Medulla oblongata (tissue), 1 donor: ENCODE measurements around the gene PRR12.

ENCODE experiments used
- DNase-seq: peaks from one replicate; pipeline ENCODE4 v3.0.0-alpha.2; 2015; ENCODE audit errors: extremely low spot score

PRR12 gene, protein sequence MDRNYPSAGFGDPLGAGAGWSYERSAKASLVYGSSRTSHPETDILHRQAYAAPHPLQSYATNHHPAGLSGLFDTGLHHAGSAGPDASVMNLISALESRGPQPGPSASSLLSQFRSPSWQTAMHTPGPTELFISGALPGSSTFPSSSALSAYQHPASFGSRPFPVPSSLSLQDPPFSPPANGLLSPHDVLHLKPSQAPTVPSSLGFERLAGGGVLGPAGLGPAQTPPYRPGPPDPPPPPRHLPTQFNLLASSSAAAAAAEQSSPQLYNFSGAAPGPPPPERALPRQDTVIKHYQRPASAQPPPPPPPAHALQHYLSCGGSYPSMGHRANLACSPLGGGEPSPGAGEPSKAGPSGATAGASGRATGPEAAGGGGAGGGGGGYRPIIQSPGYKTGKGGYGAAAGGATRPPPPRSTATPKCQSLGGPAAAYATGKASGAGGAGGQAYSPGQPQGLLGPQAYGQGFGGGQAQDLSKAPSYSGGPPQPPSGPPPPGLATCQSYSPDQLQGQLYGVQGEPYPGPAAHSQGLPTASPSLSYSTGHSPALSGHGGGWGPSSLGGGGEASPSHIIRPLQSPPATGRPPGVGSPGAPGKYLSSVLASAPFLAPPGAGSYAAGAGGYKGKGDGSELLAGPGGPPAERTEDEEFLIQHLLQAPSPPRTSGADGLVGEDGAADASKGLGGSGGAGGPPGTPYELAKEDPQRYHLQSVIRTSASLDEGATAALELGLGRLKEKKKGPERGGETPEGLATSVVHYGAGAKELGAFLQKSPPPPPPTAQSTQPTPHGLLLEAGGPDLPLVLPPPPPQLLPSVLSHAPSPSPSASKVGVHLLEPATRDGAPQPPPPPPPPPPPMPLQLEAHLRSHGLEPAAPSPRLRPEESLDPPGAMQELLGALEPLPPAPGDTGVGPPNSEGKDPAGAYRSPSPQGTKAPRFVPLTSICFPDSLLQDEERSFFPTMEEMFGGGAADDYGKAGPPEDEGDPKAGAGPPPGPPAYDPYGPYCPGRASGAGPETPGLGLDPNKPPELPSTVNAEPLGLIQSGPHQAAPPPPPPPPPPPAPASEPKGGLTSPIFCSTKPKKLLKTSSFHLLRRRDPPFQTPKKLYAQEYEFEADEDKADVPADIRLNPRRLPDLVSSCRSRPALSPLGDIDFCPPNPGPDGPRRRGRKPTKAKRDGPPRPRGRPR (N-terminal part only)

DNA sequence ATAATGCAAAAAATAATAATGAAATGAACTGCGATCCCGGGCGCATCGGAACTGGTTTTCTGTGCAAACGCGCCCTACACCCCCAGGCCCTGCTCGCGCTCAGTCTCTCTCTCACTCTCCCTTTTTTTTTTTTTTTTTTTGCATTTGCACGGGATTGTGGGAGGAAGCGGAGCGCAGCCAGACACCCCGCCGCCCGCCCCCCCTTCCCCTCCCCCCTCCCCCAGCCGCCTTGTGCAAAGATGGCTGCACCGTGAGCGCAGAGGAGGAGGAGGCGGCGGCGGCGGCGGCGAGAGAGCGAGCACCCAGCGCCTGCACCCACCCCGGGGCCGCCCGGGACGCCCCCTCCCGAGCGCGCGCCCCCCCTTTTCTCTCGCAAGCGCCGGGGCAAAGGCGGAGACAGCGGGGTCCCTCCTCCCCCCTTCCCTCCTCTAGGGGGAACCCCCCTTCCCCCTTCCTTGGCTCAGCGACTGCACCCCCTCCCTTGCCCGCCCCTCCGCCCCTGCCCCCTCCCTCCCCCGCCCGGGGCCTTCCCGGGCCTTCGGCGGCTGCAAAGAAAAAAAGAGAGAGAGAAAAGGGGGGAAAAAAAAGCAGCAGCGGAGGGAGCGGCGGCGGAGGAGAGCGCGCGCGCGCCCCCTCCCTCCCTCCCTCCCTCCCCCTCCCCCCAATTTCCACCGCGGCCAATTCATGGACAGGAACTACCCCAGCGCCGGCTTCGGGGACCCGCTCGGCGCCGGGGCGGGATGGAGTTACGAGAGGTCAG is at the start of gene PRR12:
Gene PRR12 (plus strand): TSS at position 212 of the 760 bp plus-strand sequence. CDS start 473 bp downstream, at position 685.
- DNase-seq = peak; percentile 67

DNA sequence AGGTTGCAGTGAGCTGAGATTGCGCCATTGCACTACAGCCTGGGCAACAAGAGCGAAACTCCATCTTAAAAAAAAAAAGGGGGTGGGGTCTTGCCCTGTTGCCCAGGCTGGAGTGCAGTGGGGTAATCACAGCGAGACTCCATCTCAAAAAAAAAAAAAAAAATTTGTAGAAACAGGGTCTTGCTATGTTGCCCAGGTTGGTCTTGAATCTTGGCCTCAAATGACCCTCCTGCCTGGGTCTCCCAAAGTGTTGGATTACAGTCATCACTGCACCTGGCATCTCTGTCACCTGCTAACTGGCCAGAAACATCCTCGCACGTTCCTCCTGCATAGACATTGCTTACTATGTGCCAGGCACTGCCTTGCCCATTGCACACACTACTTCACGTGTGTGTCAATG is 49.1 kb upstream of the PRR12 start:
- DNase-seq = no peak

DNA sequence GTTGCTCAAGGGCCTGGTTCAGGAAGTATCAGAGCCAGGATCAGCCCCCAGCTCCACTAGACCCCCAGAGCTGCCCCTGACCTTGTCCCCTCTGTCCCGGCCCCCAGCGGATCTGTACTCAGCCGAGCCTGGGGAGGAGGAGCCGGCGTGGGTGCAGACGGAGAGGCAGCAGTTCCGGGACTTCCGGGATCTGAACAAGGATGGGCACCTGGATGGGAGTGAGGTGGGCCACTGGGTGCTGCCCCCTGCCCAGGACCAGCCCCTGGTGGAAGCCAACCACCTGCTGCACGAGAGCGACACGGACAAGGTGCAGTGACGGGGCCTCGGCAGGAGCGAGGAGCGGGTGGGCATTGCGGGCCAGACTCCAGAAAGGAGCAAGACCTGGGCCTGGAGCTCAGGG is 48.5 kb upstream of the PRR12 start:
- no peak for DNase-seq

DNA sequence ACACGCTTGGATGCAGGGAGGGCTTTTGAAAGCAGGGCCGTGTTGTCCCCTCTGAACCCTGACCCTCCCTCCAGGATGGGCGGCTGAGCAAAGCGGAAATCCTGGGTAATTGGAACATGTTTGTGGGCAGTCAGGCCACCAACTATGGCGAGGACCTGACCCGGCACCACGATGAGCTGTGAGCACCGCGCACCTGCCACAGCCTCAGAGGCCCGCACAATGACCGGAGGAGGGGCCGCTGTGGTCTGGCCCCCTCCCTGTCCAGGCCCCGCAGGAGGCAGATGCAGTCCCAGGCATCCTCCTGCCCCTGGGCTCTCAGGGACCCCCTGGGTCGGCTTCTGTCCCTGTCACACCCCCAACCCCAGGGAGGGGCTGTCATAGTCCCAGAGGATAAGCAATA is 48.0 kb upstream of the PRR12 start:
- DNase-seq = no peak

DNA sequence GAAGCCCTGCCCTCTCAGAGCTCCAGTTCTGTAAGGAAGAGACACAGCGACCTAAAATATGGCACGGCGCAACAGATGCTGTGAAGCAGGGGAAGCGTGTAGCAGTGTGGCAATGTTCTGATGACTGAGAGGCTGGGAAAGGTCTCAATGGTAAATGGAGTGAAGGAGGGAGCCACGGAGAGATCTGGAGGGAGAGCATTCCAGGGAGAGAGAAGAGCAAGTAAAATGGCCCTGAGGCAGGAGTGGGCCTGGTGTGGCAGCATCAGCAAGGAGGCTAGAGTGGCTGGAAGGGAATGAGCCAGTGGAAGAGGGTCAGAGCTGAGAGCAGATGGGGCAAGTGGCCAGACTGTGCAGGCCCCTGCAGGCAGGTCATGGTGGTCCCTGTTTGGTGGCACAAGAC is 46.8 kb upstream of the PRR12 start:
- no peak for DNase-seq

- DNase-seq = peak; percentile 97
These were observed 44.0 kb upstream of the PRR12 start for GRCh38 chr19:49546825-49547565.

GRCh38 chr19:49549045-49549444 is 41.9 kb upstream of the PRR12 start:
- DNase-seq = no peak

- peak; percentile 57 for DNase-seq
These were observed 39.5 kb upstream of the PRR12 start for GRCh38 chr19:49551531-49551930.

- DNase-seq = peak; percentile 67
These were observed 38.2 kb upstream of the PRR12 start for GRCh38 chr19:49552749-49553148.

DNA sequence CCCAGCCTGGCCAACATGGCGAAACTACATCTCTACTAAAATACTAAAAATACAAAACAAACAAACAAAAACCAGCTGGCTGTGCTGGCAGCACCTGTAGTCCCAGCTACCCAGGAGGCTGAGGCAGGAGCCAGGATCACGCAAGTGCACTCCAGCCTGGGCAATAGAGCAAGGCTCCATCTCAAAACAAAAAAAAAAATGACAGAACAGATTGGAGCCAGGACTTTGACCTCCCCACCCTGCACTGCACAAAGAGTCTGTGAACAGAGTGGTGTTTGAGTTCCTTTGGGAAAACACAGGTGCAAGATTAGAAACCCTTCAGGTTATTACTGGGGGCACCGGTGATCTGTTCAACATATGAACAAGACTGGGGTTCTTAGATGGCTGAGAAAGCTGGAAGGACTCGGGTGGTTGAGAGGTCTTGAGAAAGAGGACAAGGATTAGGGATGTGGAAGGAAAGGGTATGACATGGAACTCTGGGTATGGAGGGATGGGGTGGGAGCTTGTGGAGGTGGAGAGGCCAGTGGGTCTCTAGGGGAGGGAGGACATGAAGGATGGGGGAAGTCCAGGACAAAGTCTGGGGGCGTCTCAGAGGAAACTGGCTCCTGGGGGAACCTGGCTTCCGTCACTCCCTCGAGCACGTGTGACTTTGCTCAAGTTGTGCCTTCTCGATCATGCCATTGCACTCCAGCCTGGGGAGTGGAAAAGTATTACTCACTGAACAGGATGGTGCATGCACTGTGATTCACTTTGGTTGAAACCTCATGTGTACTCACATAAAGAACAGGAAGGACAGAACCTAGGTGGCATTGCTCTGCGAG is 37.3 kb upstream of the PRR12 start:
- DNase-seq = no peak

- peak; percentile 15 for DNase-seq
These were observed 36.2 kb upstream of the PRR12 start for GRCh38 chr19:49554701-49555181.

GRCh38 chr19:49555600-49556411 is 35.2 kb upstream of the PRR12 start:
- DNase-seq = no peak

- no peak for DNase-seq
These were observed 34.3 kb upstream of the PRR12 start for GRCh38 chr19:49556412-49557398.

GRCh38 chr19:49557641-49558325 is 33.2 kb upstream of the PRR12 start:
- no peak for DNase-seq

DNA sequence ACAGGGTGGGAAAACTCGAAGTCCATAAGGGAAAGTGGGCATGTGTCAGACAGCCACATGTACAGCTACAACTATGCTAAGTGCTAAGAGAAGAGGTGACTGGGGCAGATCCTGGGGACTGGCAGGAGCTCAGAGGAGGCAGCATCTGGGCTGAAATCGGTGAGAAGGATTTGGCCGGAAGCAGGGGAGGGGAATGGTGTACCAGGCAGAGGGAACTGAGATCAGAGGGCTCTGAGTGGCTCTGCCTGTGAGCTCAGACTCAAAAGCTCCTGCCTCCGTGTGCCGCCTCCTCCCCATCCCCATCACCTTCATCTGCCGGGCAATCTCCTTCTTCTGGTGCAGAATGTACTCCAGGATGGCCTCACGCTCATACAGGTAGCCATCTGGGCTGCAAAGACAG is 32.4 kb upstream of the PRR12 start:
- DNase-seq = no peak

GRCh38 chr19:49559443-49559842 is 31.5 kb upstream of the PRR12 start:
- no peak for DNase-seq

GRCh38 chr19:49559928-49560327 is 31.1 kb upstream of the PRR12 start:
- no peak for DNase-seq
